Large intestine (tissue), 3 donors: ENCODE data around the gene ARID4B. TPM values are rescaled to one million over a fixed set of nuclear protein-coding genes. Genes with fewer than 3 reads are reported as not detected.

ENCODE experiments used
- DNase-seq, 2 donors: peaks; one replicate each; pipeline versions ENCODE4 v3.0.0 to v3.0.0-alpha.2; 2013
- H3K27ac ChIP-seq: one replicate; pipeline ENCODE4 v1.5.1; 2013; ENCODE audit warnings: low read length
- H3K27me3 ChIP-seq: 2 replicates; pipeline ENCODE4 v1.6.1; 2013; ENCODE audit warnings: low read length; ENCODE audit not compliant: control insufficient read depth, insufficient read depth
- H3K36me3 ChIP-seq: 2 replicates; pipeline ENCODE4 v1.6.1; 2013; ENCODE audit warnings: low read length; ENCODE audit not compliant: control insufficient read depth, insufficient read depth
- H3K4me1 ChIP-seq: one replicate; pipeline ENCODE4 v1.6.1; 2013; ENCODE audit warnings: low read length; ENCODE audit not compliant: control insufficient read depth, insufficient read depth
- H3K4me3 ChIP-seq: one replicate; pipeline ENCODE4 v1.5.1; 2013; ENCODE audit warnings: low read length
- H3K9me3 ChIP-seq: one replicate; pipeline ENCODE4 v1.6.1; 2013; ENCODE audit warnings: mild to moderate bottlenecking, low read depth, low read length, moderate library complexity; ENCODE audit not compliant: control insufficient read depth
- WGBS: methylation state at CpG from one replicate; pipeline ENCODE4 v1.1.5; 2013; ENCODE audit warnings: low lambda C conversion rate; ENCODE audit not compliant: insufficient coverage; 5-methylcytosine and 5-hydroxymethylcytosine counted together
- polyA plus RNA-seq: library from polyadenylated mRNA; unstranded; fragments of 120-200 nt; gene quantifications from one replicate; pipeline ENCODE4 v1.2.1, GENCODE V29; 2013

Gene ARID4B
- polyA plus RNA-seq, 1 donor, result 27.0 TPM

DNA sequence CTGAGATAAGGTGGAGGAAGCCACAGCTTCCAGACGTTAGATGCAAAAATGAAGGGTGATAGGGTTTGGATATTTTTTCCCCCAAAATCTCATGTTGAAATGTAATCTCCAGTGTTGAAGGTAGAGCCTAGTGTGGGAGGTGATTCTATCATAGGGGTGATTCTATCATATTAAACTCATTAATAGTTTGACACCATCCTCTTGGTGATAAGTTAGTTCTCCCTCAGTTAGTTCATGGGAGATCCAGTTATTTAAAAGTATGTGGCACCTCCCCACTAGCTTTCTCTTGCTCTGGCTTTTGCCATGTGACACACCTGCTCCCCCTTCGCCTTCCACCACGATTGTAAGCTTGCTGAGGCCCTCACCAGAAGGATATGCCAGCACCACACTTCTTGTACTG, 30.9 kb upstream of the ARID4B start:
- H3K27ac ChIP-seq, result no peak overlapping the region
- no peak overlapping the region for H3K4me3 ChIP-seq
- WGBS, result no CpG with 5 or more reads among the region's 3 CpGs
- no peaks in the 10 kb centered on the region for H3K36me3 ChIP-seq
- no peaks in the 10 kb centered on the region for H3K4me1 ChIP-seq
- H3K27me3 ChIP-seq, result no peaks in the 10 kb centered on the region
- no peak for DNase-seq
- H3K9me3 ChIP-seq, result no peaks in the 10 kb centered on the region

- H3K4me3 ChIP-seq, result no peak overlapping the region
- DNase-seq, result peak; percentile 2 to 34
- no peaks in the 10 kb centered on the region for H3K36me3 ChIP-seq
- WGBS, result 70% methylated on average over 2 of the region's 11 CpGs
- no peaks in the 10 kb centered on the region for H3K27me3 ChIP-seq
- no peaks in the 10 kb centered on the region for H3K9me3 ChIP-seq
- no peak overlapping the region for H3K27ac ChIP-seq
- no peaks in the 10 kb centered on the region for H3K4me1 ChIP-seq
Measured at GRCh38 chr1:235357485-235358373, 29.8 kb upstream of the ARID4B start.

- no peak overlapping the region for H3K27ac ChIP-seq
- H3K4me3 ChIP-seq, result no peak overlapping the region
- no peaks in the 10 kb centered on the region for H3K27me3 ChIP-seq
- no peaks in the 10 kb centered on the region for H3K36me3 ChIP-seq
- no peaks in the 10 kb centered on the region for H3K4me1 ChIP-seq
- no peaks in the 10 kb centered on the region for H3K9me3 ChIP-seq
- WGBS, result no CpG with 5 or more reads among the region's 3 CpGs
- no peak for DNase-seq
Measured at GRCh38 chr1:235351898-235352297, 23.9 kb upstream of the ARID4B start.

DNA sequence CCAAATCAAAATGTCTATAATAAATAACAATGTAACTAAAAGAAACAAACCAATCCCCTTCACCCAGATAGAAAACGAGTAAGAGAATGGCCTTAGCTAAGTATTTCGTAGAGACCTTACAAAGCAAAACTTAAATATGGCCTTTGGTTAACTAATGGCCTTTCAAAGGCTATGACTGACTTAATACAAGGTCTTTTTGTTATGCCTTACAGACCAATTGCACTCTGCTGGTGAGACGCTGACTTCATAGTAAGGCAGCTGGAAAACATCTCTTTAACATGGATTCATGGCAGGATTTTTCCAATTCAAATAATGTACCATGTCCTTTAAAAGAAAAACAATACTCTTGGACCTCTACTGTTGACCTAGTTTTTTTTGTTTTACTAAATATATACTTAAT, 23.5 kb upstream of the ARID4B start:
- DNase-seq, result no peak
- 60% methylated on average over 1 of the region's 3 CpGs for WGBS
- no peaks in the 10 kb centered on the region for H3K9me3 ChIP-seq
- H3K36me3 ChIP-seq, result no peaks in the 10 kb centered on the region
- no peaks in the 10 kb centered on the region for H3K4me1 ChIP-seq
- H3K4me3 ChIP-seq, result no peak overlapping the region
- no peaks in the 10 kb centered on the region for H3K27me3 ChIP-seq
- H3K27ac ChIP-seq, result no peak overlapping the region

GRCh38 chr1:235343726-235344125, 15.7 kb upstream of the ARID4B start:
- DNase-seq, result no peak

DNA sequence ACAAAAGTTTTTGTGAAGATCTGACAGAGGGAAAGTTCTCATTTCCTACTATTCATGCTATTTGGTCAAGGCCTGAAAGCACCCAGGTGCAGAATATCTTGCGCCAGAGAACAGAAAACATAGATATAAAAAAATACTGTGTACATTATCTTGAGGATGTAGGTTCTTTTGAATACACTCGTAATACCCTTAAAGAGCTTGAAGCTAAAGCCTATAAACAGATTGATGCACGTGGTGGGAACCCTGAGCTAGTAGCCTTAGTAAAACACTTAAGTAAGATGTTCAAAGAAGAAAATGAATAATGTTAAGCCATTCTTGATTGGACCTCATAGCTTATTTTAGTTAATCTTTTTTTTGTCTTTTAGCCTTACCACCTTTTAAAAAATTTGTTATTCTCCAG, 14.5 kb upstream of the ARID4B start:
- WGBS, result 100% methylated on average over 1 of the region's 3 CpGs

More at GRCh38 chr1:235343726-235344125, 15.7 kb upstream of the ARID4B start:
- WGBS, result no CpG with 5 or more reads among the region's 5 CpGs
- no peak overlapping the region for H3K4me3 ChIP-seq
- H3K36me3 ChIP-seq, result peaks cover 17% of the 10 kb centered on the region
- H3K27ac ChIP-seq, result no peak overlapping the region
- no peaks in the 10 kb centered on the region for H3K27me3 ChIP-seq
- no peaks in the 10 kb centered on the region for H3K9me3 ChIP-seq
- no peaks in the 10 kb centered on the region for H3K4me1 ChIP-seq

DNA sequence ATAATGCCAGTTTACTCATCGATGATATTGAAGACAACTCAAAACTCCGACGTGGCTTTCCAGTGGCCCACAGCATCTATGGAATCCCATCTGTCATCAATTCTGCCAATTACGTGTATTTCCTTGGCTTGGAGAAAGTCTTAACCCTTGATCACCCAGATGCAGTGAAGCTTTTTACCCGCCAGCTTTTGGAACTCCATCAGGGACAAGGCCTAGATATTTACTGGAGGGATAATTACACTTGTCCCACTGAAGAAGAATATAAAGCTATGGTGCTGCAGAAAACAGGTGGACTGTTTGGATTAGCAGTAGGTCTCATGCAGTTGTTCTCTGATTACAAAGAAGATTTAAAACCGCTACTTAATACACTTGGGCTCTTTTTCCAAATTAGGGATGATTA, 14.1 kb upstream of the ARID4B start:
- Histone ChIP-seq H3K27me3 (no peaks in the 10 kb centered on the region), H3K36me3 (peaks cover 30% of the 10 kb centered on the region), H3K4me3 (no peak overlapping the region), H3K9me3 (no peaks in the 10 kb centered on the region), H3K4me1 (no peaks in the 10 kb centered on the region), H3K27ac (no peak overlapping the region)
- no CpG with 5 or more reads among the region's 6 CpGs for WGBS
- DNase-seq, result no peak

More for the DNA sequence above, 14.5 kb upstream of the ARID4B start:
- Histone ChIP-seq H3K27me3 (no peaks in the 10 kb centered on the region), H3K9me3 (no peaks in the 10 kb centered on the region), H3K36me3 (peaks cover 29% of the 10 kb centered on the region), H3K27ac (no peak overlapping the region), H3K4me3 (no peak overlapping the region), H3K4me1 (no peaks in the 10 kb centered on the region)
- no peak for DNase-seq

GRCh38 chr1:235341334-235341733, 13.4 kb upstream of the ARID4B start:
- peaks cover 2% of the 10 kb centered on the region for H3K4me1 ChIP-seq
- no peak overlapping the region for H3K27ac ChIP-seq
- no peak for DNase-seq
- no peak overlapping the region for H3K4me3 ChIP-seq
- no CpG with 5 or more reads among the region's 1 CpG for WGBS
- no peaks in the 10 kb centered on the region for H3K9me3 ChIP-seq
- no peaks in the 10 kb centered on the region for H3K27me3 ChIP-seq
- peaks cover 32% of the 10 kb centered on the region for H3K36me3 ChIP-seq

GRCh38 chr1:235339746-235340145, 11.8 kb upstream of the ARID4B start:
- DNase-seq, result no peak
- H3K27ac ChIP-seq, result no peak overlapping the region
- 100% methylated on average over 1 of the region's 8 CpGs for WGBS
- H3K4me1 ChIP-seq, result peaks cover 2% of the 10 kb centered on the region
- no peaks in the 10 kb centered on the region for H3K9me3 ChIP-seq
- H3K27me3 ChIP-seq, result no peaks in the 10 kb centered on the region
- H3K4me3 ChIP-seq, result no peak overlapping the region
- H3K36me3 ChIP-seq, result peaks cover 36% of the 10 kb centered on the region

- Histone ChIP-seq H3K36me3 (peaks cover 20% of the 10 kb centered on the region), H3K9me3 (no peaks in the 10 kb centered on the region), H3K27me3 (no peaks in the 10 kb centered on the region), H3K27ac (peak overlapping the region; percentile 60), H3K4me3 (no peak overlapping the region), H3K4me1 (peaks cover 2% of the 10 kb centered on the region)
- peak; percentile 64 to 80 for DNase-seq
- 20% methylated on average over 1 of the region's 4 CpGs for WGBS
Measured at GRCh38 chr1:235336903-235337302, 8.9 kb upstream of the ARID4B start.

- no peaks in the 10 kb centered on the region for H3K27me3 ChIP-seq
- no peak for DNase-seq
- H3K4me3 ChIP-seq, result no peak overlapping the region
- WGBS, result 22% methylated on average over 1 of the region's 3 CpGs
- H3K36me3 ChIP-seq, result peaks cover 4% of the 10 kb centered on the region
- H3K9me3 ChIP-seq, result no peaks in the 10 kb centered on the region
- H3K4me1 ChIP-seq, result no peaks in the 10 kb centered on the region
- H3K27ac ChIP-seq, result no peak overlapping the region
Measured at GRCh38 chr1:235331401-235331800, 3.4 kb upstream of the ARID4B start.
